Left colon (tissue), 2 donors: ENCODE measurements around the gene UNC5A. TPM values are rescaled to one million over a fixed set of nuclear protein-coding genes. Genes with fewer than 3 reads are reported as not detected.

Source experiments
- ATAC-seq: fragments of 200-7000 bp; cut with Tn5 transposase; one replicate; pipeline ENCODE4 v1.9.1; 2020; ENCODE audit warnings: mild to moderate bottlenecking, moderate library complexity
- DNase-seq, 2 donors: peaks; one replicate each; pipeline ENCODE4 v3.0.0-alpha.2; 2020
- intact Hi-C, 2 donors: fragments of 100-400 bp; cut with DNase I in 1 of 2; cut with micrococcal nuclease in 1 of 2; formaldehyde crosslinking; loops; one replicate each; pipeline versions ENCODE4 v1.11.2 to v1.14.0; 2022; cut with DNase I, micrococcal nuclease
- total RNA-seq, 2 donors: library from RNA; stranded (reverse); fragmentation: NEBNext Ultra II Directional; extraction: Animal tissue kit (Norgen Biotek cat#: 25700); gene quantifications; one replicate each; pipeline ENCODE4 v1.2.1, GENCODE V29; 2021
- donor health status: DM: no; HTN: no; CAD: no.
- donor health status: DM: yes; HTN: yes; CAD: no.

The UNC5A gene
- total RNA-seq, 2 donors from 2014 or later, result not detected

GRCh38 chr5:176780176-176781053 is 29.9 kb upstream of the UNC5A start:
- DNase-seq (no peak), ATAC-seq (no peak)
- intact Hi-C loops, result no loop called here

- intact Hi-C loops, result no loop called here
- DNase-seq (no peak), ATAC-seq (no peak)
These were observed 29.3 kb upstream of the UNC5A start for GRCh38 chr5:176781054-176781375.

GRCh38 chr5:176781638-176782570 is 28.5 kb upstream of the UNC5A start:
- intact Hi-C loops, result no loop called here
- no peak for DNase-seq
- ATAC-seq, result no peak

DNA sequence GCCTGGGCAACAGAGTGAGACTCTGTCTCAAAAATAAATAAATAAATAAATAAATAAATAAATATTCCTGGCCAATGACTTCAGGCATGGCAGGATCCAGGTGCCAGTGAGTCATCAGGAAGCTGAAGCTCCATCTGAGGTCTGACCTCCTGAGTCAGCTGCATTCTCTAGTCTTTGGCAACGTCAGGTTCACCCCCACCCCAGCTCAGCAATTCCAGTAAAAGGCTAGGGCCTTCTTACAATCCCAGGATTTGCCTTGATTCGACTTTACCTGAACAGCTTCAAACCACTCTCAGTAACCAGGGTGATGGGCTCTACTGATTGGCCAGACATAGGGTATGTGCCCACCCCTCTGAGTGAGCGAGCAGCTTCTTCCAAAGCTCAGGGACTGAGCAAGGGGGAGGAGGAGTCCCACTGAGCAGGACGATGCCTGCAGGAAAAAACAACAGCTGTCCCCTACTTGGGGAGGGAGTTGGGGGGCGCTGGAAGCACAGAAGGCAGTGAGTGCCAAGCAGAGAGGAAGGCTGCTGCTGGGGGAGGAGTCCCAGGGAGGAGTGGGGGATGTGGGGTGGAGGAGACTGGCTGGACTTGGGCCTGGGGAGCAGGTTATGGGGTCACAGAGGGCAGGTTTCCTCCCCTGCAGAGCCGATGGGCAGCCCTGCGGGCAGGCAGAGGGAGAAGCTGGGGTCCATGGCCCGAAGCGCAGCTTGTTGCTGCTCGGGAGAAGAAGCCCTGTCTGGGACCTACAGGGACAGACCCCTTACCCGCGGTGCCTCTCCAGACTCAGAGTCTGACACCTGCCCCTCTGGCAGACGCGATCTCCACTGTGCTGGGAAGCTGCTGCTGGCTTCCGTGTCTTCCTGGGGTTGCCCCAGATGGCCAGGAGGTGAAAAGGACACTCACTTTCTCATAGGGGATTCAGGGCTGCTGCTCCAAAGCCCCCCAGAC is 25.9 kb upstream of the UNC5A start:
- DNase-seq, result no peak
- ATAC-seq, result no peak
- intact Hi-C loops, result no loop called here

- ATAC-seq (no peak), DNase-seq (no peak)
- intact Hi-C loops, result no loop called here
These were observed 24.9 kb upstream of the UNC5A start for GRCh38 chr5:176785184-176786145.

DNA sequence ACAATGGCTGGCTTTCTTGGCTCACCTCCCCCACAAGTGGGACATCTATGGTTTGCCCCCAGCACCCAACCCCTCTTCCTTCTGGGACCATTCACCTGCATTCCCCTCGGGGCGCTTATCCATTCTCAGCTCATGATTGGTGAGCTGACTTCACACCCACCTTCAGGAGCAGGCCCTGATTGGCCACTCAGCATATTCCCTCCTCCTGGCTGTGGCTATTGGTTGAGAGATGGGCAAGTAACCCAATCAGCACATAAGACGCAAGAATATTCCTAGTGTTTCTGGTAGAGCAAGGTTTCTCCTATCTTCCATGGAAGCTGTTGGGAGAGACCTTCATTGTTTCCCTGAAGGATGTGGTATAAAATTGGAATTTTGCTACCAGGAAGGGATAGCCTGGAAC is 22.7 kb upstream of the UNC5A start:
- intact Hi-C loops, result no loop called here
- DNase-seq (no peak), ATAC-seq (no peak)

DNA sequence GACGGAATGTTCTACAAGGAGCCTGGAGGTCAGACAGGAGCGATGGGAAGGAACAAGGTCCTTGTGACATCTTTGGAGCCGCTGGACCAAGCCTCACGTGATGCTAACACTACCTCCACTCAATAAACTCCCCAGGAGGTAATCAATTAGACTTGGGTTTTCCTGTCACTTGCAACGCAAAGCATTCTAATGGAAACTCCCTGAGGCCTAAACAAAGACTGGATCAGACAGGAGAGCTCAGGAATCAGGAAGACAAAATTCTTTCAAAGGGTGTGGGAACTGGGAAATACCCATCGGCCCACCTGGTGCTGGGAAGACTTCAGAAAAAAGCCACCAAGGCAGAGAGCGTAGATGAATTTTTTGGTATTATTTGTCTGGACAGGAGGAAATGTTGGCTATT is 22.3 kb upstream of the UNC5A start:
- intact Hi-C loops, result no loop called here
- no peak for DNase-seq
- ATAC-seq, result no peak

- no peak for ATAC-seq
- DNase-seq, result no peak
These were observed 21.2 kb upstream of the UNC5A start for GRCh38 chr5:176788941-176789872.

GRCh38 chr5:176789873-176790615 is 20.3 kb upstream of the UNC5A start:
- DNase-seq (no peak), ATAC-seq (no peak)
- intact Hi-C loops, result no loop called here

More at GRCh38 chr5:176788941-176789872, 21.2 kb upstream of the UNC5A start:
- intact Hi-C loops, result no loop called here

DNA sequence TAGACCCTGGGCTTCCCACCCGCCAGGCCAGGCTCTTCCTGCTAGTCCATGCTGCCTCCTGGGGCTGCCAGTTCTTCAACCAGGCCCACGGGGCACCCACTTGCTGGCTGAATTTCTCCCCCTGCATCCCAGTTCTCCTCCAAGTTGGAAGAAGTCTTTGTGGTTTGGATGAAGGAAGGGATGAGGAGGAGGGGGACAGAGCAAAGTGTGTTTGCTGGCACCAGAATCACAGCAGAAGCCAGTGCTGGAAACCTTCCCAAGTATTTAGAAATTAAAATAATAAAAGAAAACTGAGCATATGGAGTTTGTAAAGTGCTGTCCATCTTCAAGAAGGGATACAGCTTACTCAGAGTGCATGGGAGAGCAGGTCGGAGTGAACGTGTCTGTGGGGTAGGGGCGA is 19.4 kb upstream of the UNC5A start:
- intact Hi-C loops, result no loop called here
- DNase-seq (no peak), ATAC-seq (no peak)

DNA sequence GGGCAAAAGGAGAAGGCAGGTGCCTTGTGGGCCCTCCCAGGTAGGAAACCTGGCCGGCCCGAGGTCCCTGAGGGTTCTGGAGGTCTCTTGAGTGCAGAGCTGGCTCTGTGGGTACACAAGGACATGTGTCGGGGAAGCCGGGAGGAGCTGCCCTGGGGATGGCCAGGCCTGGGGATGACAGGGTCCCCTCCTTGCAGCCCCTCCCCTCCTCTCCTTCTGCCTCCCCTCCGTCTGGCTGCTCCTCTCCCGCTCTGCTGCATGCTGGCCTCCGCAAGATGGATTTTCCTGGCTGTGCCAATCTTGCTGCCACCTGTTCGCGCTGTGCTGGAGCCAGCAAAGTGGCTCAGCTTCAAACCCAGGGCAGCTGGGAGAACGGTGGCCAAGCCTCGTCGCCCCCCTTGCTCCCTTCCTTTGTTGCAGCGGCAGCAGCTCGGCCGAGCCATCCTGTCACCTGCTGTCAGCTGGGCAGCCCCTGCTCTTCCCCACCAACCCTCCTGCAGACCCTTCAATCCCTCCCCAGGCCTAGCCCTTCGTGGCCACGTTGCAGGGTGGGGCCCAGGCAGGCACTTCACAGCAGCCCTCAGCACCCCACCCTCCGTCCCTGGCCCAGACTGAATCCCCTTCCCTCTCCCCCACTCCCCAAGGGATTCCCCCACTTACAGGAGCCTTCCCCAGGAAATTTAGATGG is 17.6 kb upstream of the UNC5A start:
- ATAC-seq (no peak), DNase-seq (no peak)
- intact Hi-C loops, result no loop called here

GRCh38 chr5:176793343-176793699 is 17.0 kb upstream of the UNC5A start:
- no peak for ATAC-seq
- intact Hi-C loops, result no loop called here

DNA sequence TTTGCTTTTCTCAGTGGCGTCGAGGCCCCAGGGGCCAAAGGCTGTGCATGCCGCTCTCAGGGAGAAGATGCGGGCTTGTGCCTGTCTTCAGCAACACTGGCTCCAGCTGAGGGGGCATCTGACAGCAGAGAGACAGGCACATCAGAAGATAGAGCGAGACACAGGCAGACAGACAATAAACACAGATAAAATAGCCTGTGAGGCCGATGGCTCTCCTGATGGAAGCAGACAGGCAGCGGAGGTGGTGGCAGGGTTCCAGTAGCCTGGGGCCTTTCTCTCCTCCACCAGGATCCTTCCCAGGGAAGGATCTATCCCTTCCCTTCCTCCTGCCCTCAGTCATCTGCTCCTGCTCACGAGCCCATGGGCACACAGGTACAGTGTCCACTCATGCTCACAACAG is 16.6 kb upstream of the UNC5A start:
- ATAC-seq, result no peak
- intact Hi-C loops, result no loop called here

More at GRCh38 chr5:176793343-176793699, 17.0 kb upstream of the UNC5A start:
- no peak for DNase-seq

GRCh38 chr5:176794509-176794908 is 15.8 kb upstream of the UNC5A start:
- intact Hi-C loops, result no loop called here
- DNase-seq, result no peak
- ATAC-seq, result no peak

More for the DNA sequence above, 16.6 kb upstream of the UNC5A start:
- no peak for DNase-seq

GRCh38 chr5:176796411-176796810 is 13.9 kb upstream of the UNC5A start:
- intact Hi-C loops, result no loop called here
- DNase-seq (no peak), ATAC-seq (no peak)

- ATAC-seq, result no peak
- intact Hi-C loops, result no loop called here
- DNase-seq, result no peak
These were observed 13.4 kb upstream of the UNC5A start for GRCh38 chr5:176796970-176797369.
